Putamen (tissue), 1 donor: ENCODE results near the gene ANKRD11.
"Not testable (repeated sequence)": the region's sequence is repeated elsewhere in the genome, so short reads cannot be mapped to it uniquely, and the experiment has no call there.

ENCODE experiments used
- DNase-seq: peaks from one replicate; pipeline ENCODE4 v3.0.0-alpha.2; 2016; ENCODE audit warnings: low spot score

The ANKRD11 gene

DNA sequence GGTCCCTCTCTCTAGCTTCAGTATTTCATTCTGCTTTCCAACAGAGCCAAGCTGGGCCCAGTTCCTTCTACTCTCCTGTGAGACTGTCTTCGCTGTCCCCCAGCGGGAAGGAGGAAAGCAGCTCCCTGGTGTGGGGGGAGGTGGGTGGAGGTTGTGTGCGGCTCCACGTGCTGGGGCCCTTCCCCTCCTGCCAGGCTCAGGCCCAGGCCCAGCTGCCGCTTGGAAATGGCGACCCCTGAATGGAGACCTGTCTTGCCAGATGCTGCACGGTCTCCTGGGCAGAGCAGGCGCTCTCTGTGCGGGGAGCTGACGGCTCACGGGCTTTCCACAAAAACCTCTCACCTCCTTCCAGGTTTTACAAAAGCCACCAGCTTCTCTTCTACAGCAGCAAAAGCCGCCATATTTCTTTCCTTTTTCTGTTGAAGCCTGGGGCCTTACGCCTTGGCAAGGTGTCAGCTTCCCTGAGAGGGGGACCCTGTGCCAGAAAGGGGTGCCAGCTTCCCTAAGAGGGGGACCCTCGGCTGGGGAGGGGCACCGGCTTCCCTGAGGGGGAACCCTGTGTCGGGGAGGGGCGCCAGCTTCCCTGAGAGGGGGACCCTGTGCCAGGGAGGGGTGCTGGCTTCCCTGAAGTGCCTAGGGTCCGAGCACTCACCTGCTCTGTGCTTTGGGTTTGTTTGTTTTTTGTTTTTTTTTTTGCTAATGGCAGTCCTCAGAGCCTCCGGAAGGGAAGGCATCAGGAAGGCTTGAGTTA is 225.4 kb downstream of the ANKRD11 start:
- no peak for DNase-seq

DNA sequence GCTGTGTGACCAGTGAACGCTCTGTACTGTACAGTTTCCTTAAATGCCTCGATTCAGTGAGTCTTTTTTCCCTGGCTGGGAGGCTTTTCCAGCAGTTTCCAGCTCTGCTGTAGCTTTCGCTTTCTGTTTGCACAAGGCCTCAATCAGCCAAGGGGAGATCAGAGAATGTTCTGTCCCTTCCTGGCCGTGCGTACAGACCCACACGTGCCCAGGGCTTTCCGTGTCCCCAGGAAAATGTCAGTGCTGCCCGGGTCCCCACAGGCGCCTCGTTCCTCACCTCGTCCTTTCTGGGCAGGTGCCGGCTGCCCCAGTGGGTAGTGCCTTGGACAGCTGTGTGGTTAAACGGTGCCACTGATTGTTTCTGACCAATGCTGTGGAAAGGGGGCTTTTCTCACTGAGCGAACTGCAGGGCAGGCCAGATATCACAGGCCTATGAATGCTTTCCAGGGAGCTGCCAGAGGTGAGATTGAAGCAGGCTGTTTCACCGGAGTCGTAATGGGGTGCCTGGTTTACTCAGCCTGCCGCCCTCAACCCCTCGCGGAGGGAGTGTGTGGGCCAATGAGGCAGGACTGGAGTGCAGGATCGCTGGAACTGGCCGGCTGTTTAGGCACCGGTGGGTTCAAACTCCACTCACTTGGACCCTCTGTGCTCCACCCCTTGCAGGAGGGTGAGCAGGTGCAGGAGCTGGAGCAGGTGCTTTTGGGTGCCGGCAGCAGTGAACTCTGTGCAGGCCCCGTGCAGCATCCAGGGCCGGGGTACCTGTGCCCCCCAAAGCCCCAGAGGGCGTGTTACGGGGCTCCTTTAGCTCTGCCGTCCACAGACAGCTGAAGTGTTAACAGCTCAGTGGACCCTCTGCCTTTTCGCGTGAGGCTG is 228.4 kb downstream of the ANKRD11 start:
- no peak for DNase-seq

DNA sequence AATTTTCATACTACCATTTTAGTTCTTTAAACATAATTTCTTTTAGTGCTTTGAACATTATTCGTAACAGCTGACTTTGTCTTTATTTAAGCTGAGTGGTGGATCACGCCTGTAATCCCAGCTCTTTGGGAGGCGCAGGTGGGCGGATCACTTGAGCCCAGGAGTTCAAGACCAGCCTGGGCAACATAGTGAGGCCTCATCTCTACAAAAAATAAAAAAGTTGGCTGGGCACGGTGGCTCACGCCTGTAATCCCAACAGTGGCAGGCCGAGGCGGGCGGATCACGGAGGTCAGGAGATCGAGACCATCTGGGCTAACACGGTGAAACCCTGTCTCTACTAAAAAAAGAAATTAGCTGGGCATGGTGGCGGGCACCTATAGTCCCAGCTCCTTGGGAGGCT is 230.5 kb downstream of the ANKRD11 start:
- not testable (repeated sequence) for DNase-seq

DNA sequence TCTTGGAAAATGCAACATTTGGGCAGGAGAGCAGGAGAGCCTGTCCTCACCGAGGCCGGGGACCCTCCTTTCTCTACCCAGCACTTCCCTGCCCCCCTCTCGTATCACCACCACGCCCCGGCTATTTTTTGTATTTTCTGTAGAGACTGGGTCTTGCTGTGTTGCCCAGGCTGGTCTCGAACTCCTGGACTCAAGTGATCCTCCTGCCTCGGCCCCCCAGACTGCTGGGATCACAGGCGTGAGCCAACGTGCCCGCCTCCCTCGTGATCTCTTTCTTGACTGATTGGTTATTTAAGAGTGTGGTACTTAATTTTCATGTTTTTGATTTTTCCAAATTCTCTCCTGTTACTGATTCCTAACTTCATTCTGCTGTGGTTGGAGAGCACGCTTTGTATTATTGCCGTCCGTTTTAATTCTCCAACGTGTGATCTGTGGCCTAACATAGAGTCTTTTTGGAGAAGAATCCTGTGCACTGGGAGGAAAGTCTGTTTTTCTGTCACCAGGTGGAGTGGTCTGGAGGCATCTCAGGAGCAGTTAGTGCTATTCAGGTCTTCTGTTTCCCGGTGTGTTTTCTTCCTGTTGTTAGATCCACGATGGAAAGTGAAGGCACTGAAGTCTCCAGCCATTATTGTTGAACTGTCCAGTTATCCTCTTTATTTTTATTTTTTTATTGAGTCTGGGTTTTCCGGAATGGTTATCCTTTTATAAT is 232.4 kb downstream of the ANKRD11 start:
- DNase-seq: no peak

DNA sequence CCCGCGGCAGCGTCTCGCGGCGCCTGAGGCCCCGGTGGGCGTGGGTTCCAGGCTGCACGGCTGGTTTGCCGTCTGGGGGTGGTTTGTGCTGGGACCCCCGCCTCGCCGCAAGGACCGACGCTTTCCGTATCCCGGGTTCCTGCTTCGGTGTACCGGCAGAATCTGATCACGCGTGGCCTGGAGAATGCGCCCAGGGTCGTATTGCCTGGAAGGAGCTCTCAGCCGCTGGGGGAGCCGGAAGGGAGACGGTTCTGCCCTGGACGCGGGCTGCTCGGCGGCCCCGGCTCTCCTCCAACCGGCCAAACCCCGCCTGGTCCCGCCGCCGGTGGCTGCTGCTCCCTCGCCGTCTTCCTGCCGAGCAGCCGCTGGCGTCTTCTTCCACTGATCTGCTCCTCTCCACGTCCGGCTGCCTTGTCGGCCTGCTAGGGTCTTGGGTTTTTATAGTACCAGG is 233.1 kb downstream of the ANKRD11 start:
- DNase-seq: no peak

DNA sequence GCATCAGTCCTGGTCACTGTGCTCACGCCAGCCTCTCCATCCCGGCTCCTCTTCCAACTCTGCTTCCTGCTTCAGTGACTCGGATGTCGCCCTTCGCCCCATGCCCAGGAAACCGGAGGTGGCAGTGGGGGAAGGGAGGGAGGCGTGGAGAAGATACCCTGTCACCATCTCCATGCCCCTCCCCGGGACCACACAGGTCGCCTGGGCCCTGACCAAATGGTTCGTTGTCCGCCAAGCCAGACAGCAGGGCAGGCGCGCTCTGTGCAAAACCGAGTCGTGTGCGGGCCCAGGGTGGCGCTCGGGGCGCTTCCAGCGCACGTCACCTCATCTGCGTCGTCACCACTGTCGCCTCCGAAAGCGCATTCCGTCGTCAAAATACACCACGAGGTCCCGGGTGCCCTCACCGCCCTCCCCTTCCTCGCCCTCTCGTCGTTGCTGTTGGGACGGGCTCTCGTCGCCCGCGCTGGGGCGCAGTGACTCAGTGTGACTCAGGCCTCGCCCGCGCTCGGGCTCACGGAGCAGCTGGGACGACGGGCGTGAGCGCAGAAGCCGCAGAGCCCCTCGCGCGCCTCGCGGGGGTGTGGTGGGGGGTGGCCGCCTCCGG is 233.6 kb downstream of the ANKRD11 start:
- peak; percentile 56 for DNase-seq

DNA sequence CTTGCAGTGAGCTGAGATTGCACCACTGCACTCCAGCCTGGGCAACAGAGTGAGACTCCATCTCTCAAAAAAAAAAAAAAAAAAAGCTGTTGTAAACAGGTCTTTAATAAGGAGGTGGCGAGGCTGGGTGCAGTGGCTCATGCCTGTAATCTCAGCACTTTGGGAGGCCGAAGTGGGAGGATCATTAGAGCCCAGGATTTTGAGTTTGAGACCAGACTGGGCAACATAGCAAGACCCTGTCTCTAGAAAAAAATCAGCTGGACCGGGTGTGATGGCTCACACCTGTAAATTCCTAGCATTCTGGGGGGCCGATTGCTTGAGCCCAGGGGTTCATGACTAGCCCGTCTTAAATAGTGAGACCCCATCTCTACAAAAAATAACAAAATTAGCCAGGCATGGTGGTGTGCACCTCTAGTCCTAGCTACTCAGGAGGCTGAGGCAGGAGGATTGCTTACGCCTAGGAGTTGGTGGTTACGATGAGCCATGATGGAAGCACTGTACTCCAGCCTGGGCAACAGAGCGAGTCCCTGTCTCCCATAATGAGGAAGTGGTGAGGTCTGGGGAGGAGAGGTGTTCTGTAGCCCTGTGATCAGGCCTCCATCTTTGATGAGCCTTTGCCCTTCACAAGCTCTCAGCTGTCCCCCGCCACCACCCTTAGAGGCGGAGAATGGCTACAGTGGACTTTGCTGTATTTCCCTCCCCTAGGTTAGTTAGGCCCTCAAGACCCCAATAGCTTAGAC is 236.6 kb downstream of the ANKRD11 start:
- DNase-seq: no peak

DNA sequence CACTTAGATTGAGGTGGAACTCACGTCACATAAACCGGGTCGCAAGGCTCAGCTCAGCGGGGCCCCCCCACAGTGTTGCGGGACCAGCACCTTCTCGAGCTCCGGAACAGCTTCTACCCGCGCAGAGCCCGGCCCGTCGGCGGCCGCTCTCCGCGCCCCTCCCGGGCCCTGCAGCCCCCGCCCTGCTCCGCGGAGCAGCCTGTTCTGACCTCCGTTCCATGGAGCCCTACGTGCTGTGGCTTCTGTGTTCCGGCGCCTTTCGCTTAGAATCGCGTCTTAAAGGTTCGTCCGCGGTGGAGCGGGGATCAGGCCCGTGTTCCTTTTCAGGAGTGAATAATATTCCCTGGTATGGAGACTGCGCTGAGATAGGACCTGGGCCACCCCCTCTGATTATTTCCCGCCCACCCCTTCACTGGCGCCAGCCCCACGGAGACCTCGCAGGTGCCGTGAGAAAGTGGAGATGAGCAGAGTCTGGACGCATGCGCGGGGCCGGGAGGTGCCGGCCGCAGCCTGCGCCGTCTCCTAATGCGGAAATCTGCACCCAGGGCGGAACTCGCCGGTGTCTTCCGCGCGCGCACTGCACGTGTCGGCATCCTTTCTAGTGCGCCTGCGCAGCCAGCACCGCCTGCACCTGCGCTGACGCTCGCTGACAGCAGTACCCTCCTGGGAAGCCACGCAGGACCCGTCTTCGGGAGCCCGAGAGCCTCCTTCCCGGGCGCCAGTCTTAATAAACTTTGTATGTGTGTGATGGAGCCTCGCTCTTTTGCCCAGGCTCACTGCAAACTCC is 242.0 kb downstream of the ANKRD11 start:
- DNase-seq: no peak

DNA sequence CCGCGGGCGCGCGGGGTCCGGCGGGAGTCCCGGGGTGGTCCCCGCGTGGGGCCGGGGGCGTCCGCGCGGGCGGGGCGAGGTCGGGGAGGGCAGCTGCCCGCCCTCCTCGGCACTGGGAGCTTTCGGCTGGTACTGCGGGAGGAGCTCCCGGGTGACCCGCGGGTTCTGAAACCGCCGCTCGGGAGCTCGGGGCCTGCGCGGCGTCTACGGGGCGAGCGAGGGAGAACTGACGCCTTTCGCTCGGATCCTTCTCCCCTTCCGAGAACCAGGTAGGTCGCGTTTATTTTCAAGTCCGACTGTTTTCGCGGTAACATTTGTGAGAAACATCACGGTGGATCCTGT is 242.7 kb downstream of the ANKRD11 start:
- not testable (repeated sequence) for DNase-seq

DNA sequence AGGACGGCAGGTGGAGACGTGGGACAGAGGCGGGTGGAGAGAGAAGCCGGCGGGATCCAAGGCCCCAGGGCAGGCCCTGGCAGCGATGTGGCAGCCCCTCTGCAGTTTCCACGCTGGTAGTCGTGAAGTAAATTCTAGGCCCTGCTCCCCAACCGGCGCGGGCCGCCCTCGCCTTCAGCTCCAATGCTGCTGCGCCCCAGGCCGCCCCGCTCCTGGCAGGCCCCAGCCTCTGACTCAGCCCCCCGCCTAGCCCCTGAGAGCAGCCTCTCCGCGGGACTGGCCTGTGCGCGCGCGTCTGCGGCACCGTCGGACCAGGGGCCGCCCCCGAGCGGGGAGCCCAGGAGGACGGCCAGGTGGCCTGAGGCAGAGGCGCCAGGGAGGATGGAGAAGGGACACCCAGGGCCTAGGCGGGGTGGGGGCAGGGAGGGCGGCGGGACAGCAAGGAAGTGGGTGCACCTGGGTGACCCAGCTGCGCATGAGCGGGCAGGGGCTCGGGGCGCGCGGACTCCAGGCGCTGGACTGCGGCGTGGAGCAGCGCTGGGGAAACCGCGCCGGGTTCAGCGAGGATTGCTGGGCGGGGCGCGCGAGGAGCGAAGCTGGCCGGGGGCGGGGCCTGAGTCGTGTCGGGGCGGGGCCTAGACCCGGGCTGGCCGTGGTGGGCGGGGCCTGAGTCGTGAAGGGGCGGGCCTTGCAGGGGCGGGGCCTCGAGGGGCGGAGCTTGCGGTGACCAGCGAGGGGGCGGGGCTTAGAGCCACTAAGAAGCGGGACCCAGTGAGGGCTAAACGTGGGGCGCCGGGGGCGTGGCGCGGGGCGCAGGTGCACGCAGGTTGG is 243.2 kb downstream of the ANKRD11 start:
- DNase-seq: peak; percentile 77

DNA sequence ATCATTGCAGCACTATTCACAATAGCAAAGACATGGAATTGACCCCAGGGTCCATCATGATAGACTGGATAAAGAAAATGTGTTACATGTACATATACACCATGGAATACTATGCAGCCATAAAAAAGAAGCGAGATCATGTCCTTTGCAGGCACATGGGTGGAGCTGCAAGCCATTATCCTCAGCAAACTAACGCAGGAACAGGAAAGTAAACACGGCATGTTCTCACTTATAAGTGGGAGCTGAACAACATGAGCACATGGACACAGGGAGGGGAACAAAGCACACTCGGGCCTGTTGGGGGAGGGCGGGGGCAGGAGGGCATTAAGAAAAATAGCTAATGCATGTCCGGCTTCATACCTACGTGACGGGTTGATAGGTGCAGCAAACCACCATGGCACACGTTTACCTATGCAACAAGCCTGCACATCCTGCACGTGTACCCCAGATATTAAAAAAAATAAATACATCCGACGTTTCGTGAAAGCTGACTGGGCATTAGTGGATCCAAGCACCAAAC is 243.9 kb downstream of the ANKRD11 start:
- no peak for DNase-seq

DNA sequence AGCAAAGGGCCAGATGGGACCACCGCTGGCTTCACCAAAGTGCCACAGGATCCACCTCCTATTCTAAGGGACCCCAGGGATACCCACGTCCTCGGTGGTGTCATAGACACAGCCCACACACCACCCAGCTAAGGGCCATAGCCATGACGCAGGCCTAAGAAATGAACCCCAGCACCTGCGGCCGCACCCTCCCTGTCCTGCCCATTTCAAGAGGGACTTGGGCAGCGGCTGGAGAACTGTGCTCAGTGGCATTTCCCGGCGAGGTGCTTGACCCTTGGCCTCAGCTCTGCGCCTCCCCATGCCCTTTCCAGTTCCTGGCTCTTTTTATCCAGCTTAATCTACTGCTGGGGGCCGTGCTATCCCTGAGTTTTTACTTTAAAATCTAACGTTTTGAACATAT is 245.6 kb downstream of the ANKRD11 start:
- DNase-seq: no peak

DNA sequence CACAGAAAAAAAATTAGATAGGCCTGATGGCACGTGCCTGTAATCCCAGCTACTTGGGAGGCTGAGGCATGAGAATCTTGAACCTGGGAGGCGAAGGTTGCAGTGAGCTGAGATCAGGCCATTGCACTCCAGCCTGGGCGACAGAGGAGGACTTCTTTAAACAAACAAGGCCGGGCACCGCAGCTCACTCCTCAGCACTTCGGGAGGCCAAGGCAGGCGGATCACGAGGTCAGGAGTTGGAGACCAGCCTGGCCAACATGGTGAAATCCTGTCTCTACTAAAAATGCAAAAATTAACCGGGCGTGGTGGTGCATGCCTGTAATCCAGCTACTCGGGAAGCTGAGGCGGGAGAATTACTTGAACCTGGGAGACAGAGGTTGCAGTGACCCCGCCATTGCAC is 246.1 kb downstream of the ANKRD11 start:
- not testable (repeated sequence) for DNase-seq

DNA sequence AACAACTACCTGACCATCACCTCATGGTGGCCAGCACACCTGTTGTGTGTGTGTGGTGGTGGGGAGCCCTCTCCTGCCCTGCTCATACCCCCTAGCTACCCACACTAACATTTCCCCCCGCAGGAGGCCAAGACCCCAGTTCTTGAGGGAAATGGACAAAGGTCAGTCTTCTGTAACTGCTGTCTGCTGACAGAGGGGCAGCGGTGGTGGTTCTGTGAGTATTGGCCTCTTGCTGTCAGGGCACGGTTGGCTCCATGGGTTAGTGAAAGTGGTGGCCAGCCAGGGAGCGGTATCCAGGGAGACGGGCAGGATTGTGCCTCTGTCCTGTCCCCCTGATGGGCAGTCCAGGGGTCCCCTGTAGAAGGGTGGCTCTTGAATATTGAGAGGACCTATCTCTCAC is 246.7 kb downstream of the ANKRD11 start:
- no peak for DNase-seq

DNA sequence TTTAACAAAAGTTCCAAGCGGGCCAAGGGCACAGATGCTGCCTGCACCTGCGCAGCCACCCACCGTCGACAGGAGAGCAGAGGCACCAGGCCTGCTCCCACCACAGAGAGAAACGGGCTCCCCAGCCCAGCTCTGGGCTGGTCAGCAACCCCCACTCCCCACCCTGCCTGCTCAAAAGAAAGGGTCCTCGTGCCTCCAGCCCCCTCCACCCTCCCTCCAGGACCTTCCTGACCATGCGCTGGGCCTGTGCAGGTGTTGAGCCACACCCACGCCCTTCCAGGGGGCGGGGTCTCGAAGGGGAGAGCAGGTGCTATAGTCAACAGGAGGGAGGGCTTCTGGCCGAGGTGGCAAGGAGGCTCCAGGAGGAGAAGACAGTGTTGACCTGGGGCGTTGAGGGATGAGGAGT is 247.6 kb downstream of the ANKRD11 start:
- DNase-seq: no peak

DNA sequence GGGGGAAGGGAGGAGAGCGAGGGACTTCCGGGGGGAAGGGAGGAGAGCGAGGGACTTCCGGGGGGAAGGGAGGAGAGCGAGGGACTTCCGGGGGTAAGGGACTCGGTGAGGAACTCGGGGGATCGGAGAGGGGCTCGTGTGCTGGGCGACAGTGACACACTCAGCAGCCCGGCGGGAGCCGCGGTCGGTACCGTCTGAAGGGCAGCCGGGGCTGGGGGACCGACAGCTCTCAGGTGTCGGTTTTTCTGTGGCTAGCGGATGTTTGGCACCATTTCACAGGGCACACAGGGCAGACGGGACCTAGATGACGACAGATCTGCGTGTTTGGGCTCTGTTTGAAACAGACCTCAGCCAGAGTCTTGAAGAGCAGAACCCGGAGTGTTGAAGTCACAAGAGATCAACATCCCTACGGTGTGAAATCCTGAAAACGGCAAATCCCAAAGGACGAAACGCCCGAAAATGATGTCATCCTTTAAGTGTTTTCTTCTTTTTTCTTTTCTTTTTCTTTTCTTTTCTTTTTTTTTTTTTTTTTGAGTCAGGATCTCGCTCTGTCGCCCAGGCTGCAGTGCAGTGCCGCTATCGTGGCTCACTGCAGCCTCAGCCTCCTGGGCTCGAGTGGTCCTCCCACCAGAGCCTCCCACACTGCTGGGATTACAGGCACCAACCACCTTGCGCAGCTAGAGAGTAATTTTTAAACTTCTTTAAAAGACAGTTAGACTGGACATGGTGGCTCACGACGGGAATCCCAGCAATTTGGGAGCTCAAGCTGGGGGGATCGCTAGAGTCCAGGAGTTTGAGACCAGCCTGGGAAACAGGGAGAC is 249.0 kb downstream of the ANKRD11 start:
- peak; percentile 74 for DNase-seq

DNA sequence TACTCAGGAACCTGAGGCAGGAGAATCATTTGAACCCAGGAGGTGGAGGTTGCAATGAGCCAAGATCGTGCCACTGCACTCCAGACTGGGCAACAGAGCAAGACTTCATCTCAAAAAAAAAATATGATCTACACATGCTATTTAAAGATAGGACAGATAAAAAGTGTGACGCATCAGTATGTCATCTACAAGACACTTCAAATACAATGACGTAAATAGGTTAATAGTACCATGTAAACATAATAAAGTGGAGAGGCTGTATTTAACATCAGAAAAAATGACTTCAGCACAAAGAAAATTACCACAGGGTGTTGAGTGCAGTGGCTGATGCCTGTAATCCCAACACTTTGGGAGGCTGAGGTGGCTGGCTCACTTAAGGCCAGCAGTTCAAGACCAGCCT is 252.6 kb downstream of the ANKRD11 start:
- no peak for DNase-seq

DNA sequence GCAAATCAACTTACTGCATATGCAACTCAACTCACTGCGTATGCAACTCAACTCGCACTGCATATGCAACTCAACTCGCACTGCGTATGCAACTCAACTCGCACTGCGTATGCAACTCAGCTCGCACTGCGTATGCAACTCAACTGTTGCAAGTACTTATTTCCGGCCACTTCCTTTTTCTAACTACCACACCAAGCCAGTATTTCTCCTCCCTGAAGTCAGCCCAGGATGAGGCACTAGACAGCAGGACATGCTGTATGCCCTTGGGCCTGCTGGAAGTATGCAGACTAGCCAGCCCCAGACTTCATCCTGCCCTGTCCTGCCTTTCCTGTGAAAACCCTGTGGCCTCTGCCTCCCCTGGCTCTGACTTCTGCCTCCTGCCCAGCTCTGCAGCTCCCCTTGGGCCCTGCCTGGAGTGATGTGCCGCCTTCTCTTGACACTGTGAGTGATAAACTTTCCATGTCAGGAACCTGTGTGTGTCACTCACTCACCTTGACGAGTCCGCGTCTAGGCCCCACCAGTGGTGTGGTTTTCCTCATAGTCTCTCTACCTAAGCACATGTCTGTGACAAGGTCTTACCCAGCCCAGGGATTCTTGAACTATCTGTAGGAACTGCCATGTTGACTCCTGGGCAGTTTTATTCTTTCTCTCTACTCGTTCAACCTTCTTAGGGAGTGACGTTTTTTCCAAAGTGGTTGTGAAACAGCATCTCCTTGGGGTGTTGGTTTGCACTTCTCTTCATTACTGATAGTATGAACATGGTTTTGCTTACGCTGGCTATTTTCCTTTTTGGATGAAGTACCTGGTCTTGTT is 256.5 kb downstream of the ANKRD11 start:
- no peak for DNase-seq
